GM12892 (cell line): ENCODE data around the gene APOBR.

Experiments used
- POLR2A ChIP-seq: IDR thresholded peaks from 2 replicates; pipeline ENCODE4 v1.6.1; 2011; ENCODE audit warnings: low read depth, low read length, control low read depth
- POLR2AphosphoS5 ChIP-seq: IDR thresholded peaks from 2 replicates; pipeline ENCODE4 v1.6.1; 2011; ENCODE audit warnings: low read depth, low read length, control low read depth
- TAF1 ChIP-seq: IDR thresholded peaks from 2 replicates; pipeline ENCODE4 v1.6.1; 2011; ENCODE audit warnings: low read depth, mild to moderate bottlenecking, control low read depth, low read length, borderline replicate concordance

GRCh38 chr16:28499854-28500253 lies 5.4 kb downstream of the APOBR start:
- TF ChIP-seq POLR2A, result no peak
- TF ChIP-seq POLR2AphosphoS5, result no peak
- no peak for TF ChIP-seq TAF1
